GM12891 (cell line): Measurements from ENCODE around the gene CDC42EP4.

Experiments used
- POLR2A ChIP-seq: IDR thresholded peaks from 2 replicates; pipeline ENCODE4 v1.6.1; 2011; ENCODE audit warnings: low read depth, low read length, control low read depth
- POLR2AphosphoS5 ChIP-seq: IDR thresholded peaks from 2 replicates; pipeline ENCODE4 v1.6.1; 2011; ENCODE audit warnings: low read depth, low read length, control low read depth
- TAF1 ChIP-seq: IDR thresholded peaks from 2 replicates; pipeline ENCODE4 v1.6.1; 2011; ENCODE audit warnings: low read depth, low read length, control low read depth

DNA sequence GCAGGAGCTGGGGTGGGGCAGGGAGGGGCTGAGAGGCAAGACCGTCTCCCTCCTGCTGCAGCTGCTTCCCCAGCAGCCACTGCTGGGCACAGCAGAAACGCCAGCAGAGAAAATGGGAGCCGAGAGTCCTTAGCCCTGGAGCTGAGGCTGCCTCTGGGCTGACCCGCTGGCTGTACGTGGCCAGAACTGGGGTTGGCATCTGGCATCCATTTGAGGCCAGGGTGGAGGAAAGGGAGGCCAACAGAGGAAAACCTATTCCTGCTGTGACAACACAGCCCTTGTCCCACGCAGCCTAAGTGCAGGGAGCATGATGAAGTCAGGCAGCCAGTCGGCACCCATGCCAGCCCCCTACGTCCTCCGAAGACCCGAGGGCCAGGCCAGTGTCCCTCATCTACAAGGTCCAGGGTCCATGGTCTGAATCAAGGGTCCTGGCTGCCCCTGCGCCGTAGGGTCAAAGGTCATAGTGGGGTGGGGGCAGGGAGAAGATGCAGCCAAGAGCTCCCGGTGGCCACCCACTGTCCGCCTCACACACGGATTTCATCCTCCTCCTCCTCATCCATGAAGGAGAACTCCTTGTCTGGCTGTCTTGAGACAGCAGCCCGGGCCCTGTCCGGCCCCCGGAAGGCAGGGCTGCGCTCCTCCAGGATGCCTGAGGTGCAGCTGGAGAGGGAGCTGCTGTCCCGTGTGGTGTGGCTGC lies 26.7 kb downstream of the CDC42EP4 start:
- TF ChIP-seq POLR2A (no peak), POLR2AphosphoS5 (no peak), TAF1 (no peak)
